ENCODE measurements around the gene TRUB1. TPM values are rescaled to one million over a fixed set of nuclear protein-coding genes. Genes with fewer than 3 reads are reported as not detected.
"Not testable (repeated sequence)": the region's sequence is repeated elsewhere in the genome, so short reads cannot be mapped to it uniquely, and the experiment has no call there.

TRUB1 gene
- total RNA-seq, 6 donors from 2014 or later = 10.1 to 68.0 (median 15.0) TPM

DNA sequence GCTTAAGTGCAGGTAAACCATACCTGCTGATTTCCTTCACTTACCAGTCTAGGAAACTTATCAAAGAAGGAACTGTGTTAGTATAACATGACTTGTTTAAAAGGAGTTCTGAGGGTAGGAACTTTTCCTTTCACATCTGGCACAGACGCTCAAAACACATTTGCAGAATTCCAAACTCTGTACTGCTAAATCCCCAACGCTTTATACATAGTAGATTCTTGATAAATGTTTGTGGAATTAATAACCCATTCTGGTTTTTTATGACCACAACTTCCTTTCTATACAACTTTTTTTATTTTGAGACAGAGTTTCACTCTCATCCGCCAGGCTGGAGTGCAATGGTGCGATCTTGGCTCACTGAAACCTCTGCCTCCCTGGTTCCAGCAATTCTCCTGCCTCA is 7.7 kb upstream of the TRUB1 start:
- Histone ChIP-seq H3K27ac (no peak overlapping the region), H3K9me3 (no peaks in the 10 kb centered on the region), H3K4me3 (no peak overlapping the region), H3K27me3 (no peaks in the 10 kb centered on the region), H3K4me1 (no peaks in the 10 kb centered on the region), H3K36me3 (no peaks in the 10 kb centered on the region)
- WGBS, 2 donors = 83 to 92% methylated on average over 4 of the region's 4 CpGs
- DNase-seq (no peak), ATAC-seq (ENCODE audit: low FRiP score in 2 of 2) (no peak)
- TF ChIP-seq POLR2AphosphoS5 (IDR thresholded peaks at IDR 0.05) = no peak
- TF ChIP-seq, protein P1, sequence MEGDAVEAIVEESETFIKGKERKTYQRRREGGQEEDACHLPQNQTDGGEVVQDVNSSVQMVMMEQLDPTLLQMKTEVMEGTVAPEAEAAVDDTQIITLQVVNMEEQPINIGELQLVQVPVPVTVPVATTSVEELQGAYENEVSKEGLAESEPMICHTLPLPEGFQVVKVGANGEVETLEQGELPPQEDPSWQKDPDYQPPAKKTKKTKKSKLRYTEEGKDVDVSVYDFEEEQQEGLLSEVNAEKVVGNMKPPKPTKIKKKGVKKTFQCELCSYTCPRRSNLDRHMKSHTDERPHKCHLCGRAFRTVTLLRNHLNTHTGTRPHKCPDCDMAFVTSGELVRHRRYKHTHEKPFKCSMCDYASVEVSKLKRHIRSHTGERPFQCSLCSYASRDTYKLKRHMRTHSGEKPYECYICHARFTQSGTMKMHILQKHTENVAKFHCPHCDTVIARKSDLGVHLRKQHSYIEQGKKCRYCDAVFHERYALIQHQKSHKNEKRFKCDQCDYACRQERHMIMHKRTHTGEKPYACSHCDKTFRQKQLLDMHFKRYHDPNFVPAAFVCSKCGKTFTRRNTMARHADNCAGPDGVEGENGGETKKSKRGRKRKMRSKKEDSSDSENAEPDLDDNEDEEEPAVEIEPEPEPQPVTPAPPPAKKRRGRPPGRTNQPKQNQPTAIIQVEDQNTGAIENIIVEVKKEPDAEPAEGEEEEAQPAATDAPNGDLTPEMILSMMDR (IDR thresholded peaks at IDR 0.05) = no peak
- no peak for TF ChIP-seq EP300 (IDR thresholded peaks at IDR 0.05)
- TF ChIP-seq POLR2A (IDR thresholded peaks at IDR 0.05) = no peak

DNA sequence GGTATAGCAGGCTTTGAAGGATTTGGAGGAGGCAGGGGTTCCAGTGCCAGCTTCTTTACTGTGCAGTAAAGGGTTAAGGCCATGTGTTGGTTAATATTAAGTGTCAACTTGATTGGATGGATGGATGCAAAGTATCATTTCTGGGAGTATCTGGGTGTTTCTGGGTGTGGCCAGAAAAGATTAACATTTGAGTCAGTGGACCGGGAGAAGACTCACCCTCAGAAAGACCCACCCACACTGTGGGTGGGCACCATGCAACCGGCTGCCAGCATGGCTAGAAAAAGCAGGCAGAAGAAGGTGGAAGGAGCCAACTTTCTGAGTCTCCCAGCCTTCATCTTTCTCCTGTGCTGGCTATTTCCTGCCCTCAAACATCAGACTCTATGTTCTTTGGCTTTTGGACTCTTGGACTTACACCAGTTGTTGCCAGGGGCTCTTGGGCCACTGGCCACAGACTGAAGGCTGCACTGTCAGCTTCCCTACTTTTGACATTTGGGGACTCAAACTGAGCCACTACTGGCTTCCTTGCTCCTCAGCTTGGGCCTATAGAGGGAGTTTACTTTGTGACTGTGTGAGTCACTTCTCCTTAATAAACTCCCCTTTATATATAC is 6.8 kb upstream of the TRUB1 start:
- Histone ChIP-seq H3K27me3 (no peaks in the 10 kb centered on the region), H3K27ac (no peak overlapping the region), H3K9me3 (no peaks in the 10 kb centered on the region), H3K36me3 (no peaks in the 10 kb centered on the region), H3K4me3 (no peak overlapping the region), H3K4me1 (no peaks in the 10 kb centered on the region)
- ATAC-seq (ENCODE audit: low FRiP score in 2 of 2) (no peak), DNase-seq (no peak)
- WGBS, 2 donors = 81 to 84% methylated on average over 2 of the region's 2 CpGs
- TF ChIP-seq EP300 (IDR thresholded peaks at IDR 0.05) (no peak), POLR2AphosphoS5 (IDR thresholded peaks at IDR 0.05) (no peak), POLR2A (IDR thresholded peaks at IDR 0.05) (no peak)
- TF ChIP-seq, protein P1 (IDR thresholded peaks at IDR 0.05) = no peak

DNA sequence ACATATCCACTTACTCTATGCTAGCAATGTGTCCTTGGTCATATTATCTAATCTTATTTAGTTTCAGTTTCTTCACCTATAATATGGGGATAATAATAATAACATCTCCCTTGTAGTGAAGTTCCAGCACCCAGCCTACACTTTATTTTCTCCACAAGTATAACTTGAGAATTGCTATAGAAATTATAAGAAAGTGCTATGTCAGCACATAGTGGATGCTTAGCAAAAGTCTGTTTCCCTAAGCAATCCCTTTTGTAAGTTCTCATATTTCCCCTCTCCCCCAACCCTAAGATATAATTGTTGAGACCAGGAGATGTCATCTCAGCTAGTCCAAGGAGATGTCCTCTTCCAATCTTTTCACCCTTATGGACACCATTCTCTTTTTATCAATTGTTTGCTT is 5.8 kb upstream of the TRUB1 start:
- Histone ChIP-seq H3K27ac (no peak overlapping the region), H3K4me1 (no peaks in the 10 kb centered on the region), H3K36me3 (no peaks in the 10 kb centered on the region), H3K4me3 (no peak overlapping the region), H3K9me3 (no peaks in the 10 kb centered on the region), H3K27me3 (no peaks in the 10 kb centered on the region)
- TF ChIP-seq, protein P1 (IDR thresholded peaks at IDR 0.05) = no peak
- TF ChIP-seq POLR2A (IDR thresholded peaks at IDR 0.05) (no peak), EP300 (IDR thresholded peaks at IDR 0.05) (no peak)
- no peak for DNase-seq
- ATAC-seq (ENCODE audit: low FRiP score in 2 of 2) = no peak

DNA sequence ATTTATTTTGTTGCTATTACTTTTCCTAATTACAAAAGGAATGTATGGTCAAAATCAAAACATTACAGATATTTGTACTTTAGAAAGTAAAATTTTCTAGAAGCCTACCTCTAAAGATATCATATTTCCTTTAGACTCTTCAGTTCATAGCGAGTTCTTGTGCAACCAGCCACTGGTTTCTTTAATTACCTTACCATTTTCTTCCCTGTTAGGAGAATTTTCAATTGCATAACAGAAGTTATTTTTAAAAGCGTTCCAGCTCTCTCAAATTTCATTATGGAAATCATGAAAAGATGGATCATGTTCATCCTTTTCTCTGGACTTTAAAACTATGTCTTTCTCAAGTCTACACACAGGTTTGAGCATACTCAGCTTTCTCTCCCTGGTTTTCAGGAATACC is 5.0 kb upstream of the TRUB1 start:
- H3K4me1 ChIP-seq = no peaks in the 10 kb centered on the region
- DNase-seq (no peak), ATAC-seq (ENCODE audit: low FRiP score in 2 of 2) (no peak)
- H3K36me3 ChIP-seq = no peaks in the 10 kb centered on the region
- no peak overlapping the region for H3K27ac ChIP-seq
- no peak overlapping the region for H3K4me3 ChIP-seq
- 54 to 61% methylated on average over 2 of the region's 2 CpGs for WGBS, 2 donors
- H3K9me3 ChIP-seq = no peaks in the 10 kb centered on the region
- TF ChIP-seq EP300 (IDR thresholded peaks at IDR 0.05) (no peak), POLR2AphosphoS5 (IDR thresholded peaks at IDR 0.05) (no peak), POLR2A (IDR thresholded peaks at IDR 0.05) (no peak)
- TF ChIP-seq, protein P1 (IDR thresholded peaks at IDR 0.05) = no peak
- no peaks in the 10 kb centered on the region for H3K27me3 ChIP-seq

DNA sequence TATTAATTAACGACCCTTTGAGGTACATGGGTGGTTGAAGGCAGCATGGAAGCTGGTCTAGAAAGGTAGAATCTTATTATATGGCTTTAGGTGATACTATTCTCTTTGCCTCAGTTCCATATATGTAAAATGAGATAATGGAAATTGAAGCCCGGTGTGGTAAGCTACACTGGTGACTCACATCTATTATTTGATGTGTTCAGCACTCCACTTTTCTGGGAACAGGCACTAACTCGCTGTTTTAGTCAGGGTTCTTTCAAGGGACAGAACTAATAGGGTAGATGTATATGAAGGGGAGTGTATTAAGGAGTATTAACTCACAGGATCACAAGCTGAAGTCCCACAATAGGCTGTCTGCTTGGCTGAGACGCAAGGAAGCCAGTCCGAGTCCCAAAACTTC is 4.4 kb upstream of the TRUB1 start:
- no peak for DNase-seq
- no peak for ATAC-seq (ENCODE audit: low FRiP score in 2 of 2)
- no peak overlapping the region for H3K4me3 ChIP-seq
- WGBS, 2 donors = 72 to 82% methylated on average over 5 of the region's 5 CpGs
- TF ChIP-seq, protein P1 (IDR thresholded peaks at IDR 0.05) = no peak
- TF ChIP-seq POLR2AphosphoS5 (IDR thresholded peaks at IDR 0.05) = no peak
- TF ChIP-seq EP300 (IDR thresholded peaks at IDR 0.05) = no peak
- TF ChIP-seq POLR2A (IDR thresholded peaks at IDR 0.05) = no peak
- no peaks in the 10 kb centered on the region for H3K36me3 ChIP-seq
- H3K27ac ChIP-seq = no peak overlapping the region
- peaks cover 0 to 1% (median under 1%) of the 10 kb centered on the region in 4 donors for H3K4me1 ChIP-seq
- no peaks in the 10 kb centered on the region for H3K9me3 ChIP-seq
- no peaks in the 10 kb centered on the region for H3K27me3 ChIP-seq

DNA sequence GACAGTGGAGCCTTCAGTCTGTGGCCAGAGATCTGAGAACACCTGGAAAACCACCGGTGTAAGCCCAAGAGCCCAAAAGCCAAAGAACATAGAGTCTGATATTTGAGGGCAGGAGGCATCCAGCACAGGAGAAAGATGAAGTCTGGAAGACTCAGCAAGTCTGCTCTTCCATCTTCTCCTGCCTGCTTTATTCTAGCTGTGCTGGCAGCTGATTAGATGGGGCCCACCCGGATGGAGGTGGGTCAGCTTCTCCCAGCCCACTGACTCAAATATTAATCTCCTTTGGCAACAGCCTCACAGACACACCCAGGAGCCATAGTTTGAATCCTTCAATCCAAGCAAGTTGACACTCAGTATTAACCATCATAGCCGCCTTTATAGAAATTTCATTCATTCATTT is 4.0 kb upstream of the TRUB1 start:
- not testable (repeated sequence) for DNase-seq; H3K27me3 ChIP-seq; ATAC-seq (ENCODE audit: low FRiP score in 2 of 2); H3K9me3 ChIP-seq; H3K4me3 ChIP-seq; H3K36me3 ChIP-seq; H3K27ac ChIP-seq; H3K4me1 ChIP-seq
- WGBS, 2 donors = 72 to 91% methylated on average over 3 of the region's 3 CpGs
